Activated gamma-delta T cell treated with anti-CD3 and anti-CD28 coated beads, Interleukin-2, amount 50 U/mL, for 16 hours (primary cell): ENCODE data around the gene SDK1.
"Not testable (repeated sequence)": the region's sequence is repeated elsewhere in the genome, so short reads cannot be mapped to it uniquely, and the experiment has no call there.

Experiments
- DNase-seq: peaks from one replicate; pipeline ENCODE4 v3.0.0-alpha.2; 2020; ENCODE audit warnings: low read depth

The SDK1 gene

GRCh38 chr7:3923307-3923918 is 622.4 kb downstream of the SDK1 start:
- no peak for DNase-seq

GRCh38 chr7:3924277-3924676 is 623.2 kb downstream of the SDK1 start:
- no peak for DNase-seq

GRCh38 chr7:3927446-3928110 is 626.5 kb downstream of the SDK1 start:
- no peak for DNase-seq

GRCh38 chr7:3928727-3929515 is 627.9 kb downstream of the SDK1 start:
- no peak for DNase-seq

- no peak for DNase-seq
Observed at GRCh38 chr7:3931843-3932242, 630.8 kb downstream of the SDK1 start.

- no peak for DNase-seq
Observed at GRCh38 chr7:3937146-3937545, 636.1 kb downstream of the SDK1 start.

- DNase-seq: no peak
Observed at GRCh38 chr7:3937605-3938004, 636.6 kb downstream of the SDK1 start.

- DNase-seq: not testable (repeated sequence)
Observed at GRCh38 chr7:3941706-3942105, 640.7 kb downstream of the SDK1 start.

- DNase-seq: no peak
Observed at GRCh38 chr7:3942276-3942675, 641.2 kb downstream of the SDK1 start.

- no peak for DNase-seq
Observed at GRCh38 chr7:3942816-3943745, 642.0 kb downstream of the SDK1 start.

GRCh38 chr7:3943779-3944520 is 642.9 kb downstream of the SDK1 start:
- no peak for DNase-seq

- DNase-seq: no peak
Observed at GRCh38 chr7:3949242-3949640, 648.2 kb downstream of the SDK1 start.

- no peak for DNase-seq
Observed at GRCh38 chr7:3950249-3950648, 649.2 kb downstream of the SDK1 start.

GRCh38 chr7:3951316-3952055 is 650.4 kb downstream of the SDK1 start:
- no peak for DNase-seq

GRCh38 chr7:3953133-3953532 is 652.1 kb downstream of the SDK1 start:
- no peak for DNase-seq

- no peak for DNase-seq
Observed at GRCh38 chr7:3953946-3954345, 652.9 kb downstream of the SDK1 start.

GRCh38 chr7:3955026-3955425 is 654.0 kb downstream of the SDK1 start:
- no peak for DNase-seq

GRCh38 chr7:3955751-3956696 is 655.0 kb downstream of the SDK1 start:
- DNase-seq: no peak

GRCh38 chr7:3956949-3957348 is 655.9 kb downstream of the SDK1 start:
- DNase-seq: no peak
